ENCODE data around the gene MAP7. TPM values are rescaled to one million over a fixed set of nuclear protein-coding genes. Genes with fewer than 3 reads are reported as not detected.
"Not testable (repeated sequence)": the region's sequence is repeated elsewhere in the genome, so short reads cannot be mapped to it uniquely, and the experiment has no call there.

The MAP7 gene
- total RNA-seq, 1 donor from 2014 or later: 0.40 TPM

DNA sequence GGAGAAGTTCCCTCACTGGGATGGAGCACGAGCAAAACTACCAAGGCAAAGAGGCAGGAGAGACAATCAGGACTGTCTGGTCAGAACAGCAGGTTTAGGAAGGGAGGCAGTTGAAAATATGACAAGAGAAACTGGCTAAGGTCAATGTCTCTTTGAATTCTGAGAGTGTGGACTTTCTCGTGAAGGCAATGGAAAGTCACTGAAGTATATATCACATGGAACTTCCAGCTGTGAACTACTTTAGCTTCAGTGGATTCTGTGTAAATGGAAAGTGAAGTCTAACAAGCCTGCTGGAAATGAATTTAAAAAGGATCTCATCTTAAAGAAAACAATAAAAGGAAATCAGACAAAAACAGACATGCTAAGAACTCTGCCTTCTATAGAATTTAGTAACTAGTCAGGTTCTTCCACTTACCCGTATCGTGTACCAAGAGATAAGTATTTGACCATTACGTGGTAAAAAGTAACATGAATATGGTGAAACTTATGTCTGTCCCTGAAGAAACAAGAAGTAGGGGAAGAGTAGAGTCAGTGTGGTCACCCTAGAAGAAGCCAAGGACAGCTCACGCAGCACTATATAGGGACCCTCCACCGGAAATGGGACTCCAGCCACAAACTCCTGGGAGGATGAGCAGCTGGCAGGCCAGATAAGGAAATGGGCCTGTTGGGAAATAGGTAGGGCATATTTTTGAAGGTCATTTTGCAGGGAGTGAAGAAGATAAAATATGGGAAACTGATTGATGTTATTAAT, 123.4 kb downstream of the MAP7 start:
- DNase-seq (ENCODE audit: low read depth): no peak

DNA sequence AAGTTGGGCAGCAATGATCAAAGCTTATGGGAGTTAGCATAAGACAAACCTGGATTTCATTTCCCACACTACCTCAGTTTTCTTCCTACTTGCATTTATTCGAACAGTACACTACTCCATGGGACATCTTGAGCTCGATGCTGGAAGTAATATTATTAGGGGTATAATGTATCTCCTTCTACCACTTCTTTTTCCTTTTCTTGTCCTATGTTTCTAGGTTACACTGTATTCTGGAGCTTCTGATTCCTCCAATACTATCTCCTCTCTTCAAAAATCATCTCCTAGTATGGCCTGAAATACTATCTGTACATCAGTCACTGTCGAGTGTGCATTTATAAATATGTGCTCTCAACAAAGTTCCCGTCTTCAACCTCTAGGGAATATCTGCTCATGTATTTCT, 124.4 kb downstream of the MAP7 start:
- DNase-seq (ENCODE audit: low read depth): no peak

GRCh38 chr6:136424901-136425300, 125.3 kb downstream of the MAP7 start:
- DNase-seq (ENCODE audit: low read depth): no peak

GRCh38 chr6:136424450-136424849, 125.8 kb downstream of the MAP7 start:
- no peak for DNase-seq (ENCODE audit: low read depth)

GRCh38 chr6:136421537-136422158, 128.6 kb downstream of the MAP7 start:
- no peak for DNase-seq (ENCODE audit: low read depth)

GRCh38 chr6:136420853-136421252, 129.4 kb downstream of the MAP7 start:
- DNase-seq (ENCODE audit: low read depth): no peak

DNA sequence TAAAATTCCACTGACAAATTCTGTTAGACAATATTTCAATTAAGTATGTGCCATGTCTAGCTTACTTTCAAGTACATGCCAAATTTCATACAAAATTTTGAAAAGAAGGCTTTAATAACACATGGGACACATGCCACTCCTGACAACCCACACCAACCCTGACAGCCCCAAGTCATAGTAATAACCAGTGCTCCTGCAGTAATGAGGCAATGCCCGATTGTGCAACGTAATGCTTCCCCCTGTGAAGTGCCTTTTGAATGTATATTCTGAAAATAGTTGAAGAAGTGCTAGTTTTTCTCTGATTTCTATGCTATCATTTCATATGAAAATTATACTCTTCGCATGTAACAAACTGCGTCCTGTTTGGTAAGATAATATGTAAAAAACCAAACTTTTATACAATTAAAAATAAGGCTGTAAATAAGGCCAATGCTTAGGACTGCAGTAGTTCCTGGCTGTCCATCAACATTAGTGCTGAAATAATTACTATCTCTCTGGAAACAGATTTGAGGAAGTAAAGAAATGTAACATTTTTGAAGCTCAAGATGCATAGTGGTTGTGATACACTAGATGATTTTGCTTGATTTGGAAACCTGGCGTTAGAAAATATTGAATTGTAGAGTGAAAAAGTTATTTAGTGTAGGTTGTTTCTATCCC, 134.7 kb downstream of the MAP7 start:
- DNase-seq (ENCODE audit: low read depth): no peak

DNA sequence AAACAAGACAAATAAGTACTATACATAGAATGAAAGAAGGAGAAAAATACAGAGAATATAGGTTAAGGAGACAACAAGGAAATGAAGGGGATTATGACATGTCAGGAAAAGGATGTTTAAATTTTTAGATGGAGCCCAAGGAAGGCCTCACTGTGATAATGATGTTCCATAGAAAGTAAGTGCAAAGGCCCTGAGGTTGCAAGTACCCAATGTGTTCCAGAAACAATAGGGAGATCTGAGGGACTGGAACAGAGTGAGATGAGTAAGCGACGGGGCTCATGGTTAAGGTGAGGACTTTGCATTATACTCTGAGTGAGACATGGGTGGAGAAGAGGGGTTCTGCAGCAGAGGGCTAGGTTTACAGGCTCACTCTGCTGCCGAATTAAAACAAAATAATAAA, 137.8 kb downstream of the MAP7 start:
- no peak for DNase-seq (ENCODE audit: low read depth)

DNA sequence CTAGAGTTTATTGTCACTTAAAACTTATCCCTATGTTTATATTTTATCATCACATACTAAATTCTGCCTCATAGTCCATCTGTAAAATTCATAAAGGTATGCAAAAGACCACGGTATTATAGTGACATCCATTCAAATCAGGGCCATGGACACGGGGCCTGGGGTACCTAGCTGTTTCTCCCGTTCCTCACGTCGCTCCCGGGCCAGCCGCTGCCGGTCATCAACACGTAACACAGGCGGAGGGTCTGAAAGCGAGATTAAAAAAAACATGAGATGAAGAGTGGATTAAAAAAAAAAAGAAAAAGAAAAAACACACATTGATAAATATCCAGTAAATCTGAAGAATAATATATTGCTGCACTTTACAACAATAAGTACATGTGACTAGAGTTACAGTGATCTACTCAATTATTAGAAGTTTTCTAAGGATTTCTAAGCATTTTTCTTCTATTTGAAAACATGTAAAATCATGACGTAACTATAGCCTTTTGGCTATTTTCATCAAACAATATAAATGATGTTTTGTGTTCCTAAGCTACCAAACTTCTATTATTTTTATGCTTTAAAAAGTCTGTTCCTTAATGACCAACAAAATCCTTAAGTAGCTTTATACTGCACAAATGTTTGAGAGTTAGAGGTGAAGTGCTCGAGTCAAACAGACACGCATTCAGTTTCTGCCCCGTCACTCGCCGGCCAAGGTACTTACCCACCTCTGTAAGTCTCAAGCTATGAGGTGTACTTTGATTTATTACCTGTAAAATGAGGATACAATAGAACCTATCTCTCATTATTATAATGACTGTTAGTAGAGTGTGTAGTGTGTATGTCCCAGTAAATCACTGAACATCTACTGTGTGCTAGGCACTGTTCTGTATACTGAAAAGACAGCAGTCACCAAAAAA, 138.5 kb downstream of the MAP7 start:
- no peak for DNase-seq (ENCODE audit: low read depth)

- no peak for DNase-seq (ENCODE audit: low read depth)
These were observed 139.2 kb downstream of the MAP7 start for GRCh38 chr6:136411025-136411325.

DNA sequence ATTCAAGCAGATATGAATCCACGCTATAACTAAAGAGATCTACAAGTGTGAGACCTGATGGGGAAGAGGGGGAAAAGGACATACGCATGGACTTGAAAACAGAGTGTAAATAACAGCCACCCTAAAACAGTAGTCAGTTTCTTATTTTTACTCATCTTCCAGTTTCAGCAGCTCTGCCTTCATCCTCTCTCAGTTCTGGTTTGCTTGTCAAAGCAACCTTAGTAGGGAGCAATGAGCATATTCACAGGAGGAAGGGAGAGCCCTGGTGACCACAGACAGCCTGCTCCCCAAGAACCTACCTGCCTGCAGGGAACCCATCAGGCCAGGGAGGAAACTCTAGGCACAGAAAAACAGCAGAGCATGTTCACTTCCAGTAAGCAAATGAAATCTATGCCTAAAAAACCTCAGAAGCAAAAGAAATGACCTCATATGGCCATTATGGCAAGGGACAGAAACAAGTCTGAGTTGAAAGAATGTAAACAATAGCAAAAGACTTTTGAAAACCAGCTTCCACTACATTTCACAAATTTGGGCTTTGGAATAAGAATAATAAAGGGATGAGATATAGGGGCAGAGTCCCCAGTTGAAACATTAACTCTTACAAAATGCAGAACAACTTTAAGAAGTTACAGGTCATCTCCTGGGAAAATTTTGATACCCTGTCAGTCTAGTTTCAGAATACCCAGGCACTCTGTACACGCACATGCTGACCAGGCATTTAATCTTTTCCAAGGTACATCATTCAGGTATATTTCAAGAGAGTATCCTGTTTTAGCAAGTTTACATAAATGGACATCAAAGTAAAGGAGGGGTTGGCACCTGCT, 139.8 kb downstream of the MAP7 start:
- no peak for DNase-seq (ENCODE audit: low read depth)

GRCh38 chr6:136409597-136409996, 140.6 kb downstream of the MAP7 start:
- no peak for DNase-seq (ENCODE audit: low read depth)

- DNase-seq (ENCODE audit: low read depth): peak; percentile 33
These were observed 142.0 kb downstream of the MAP7 start for GRCh38 chr6:136408204-136408603.

GRCh38 chr6:136405420-136406029, 144.7 kb downstream of the MAP7 start:
- DNase-seq (ENCODE audit: low read depth): no peak

DNA sequence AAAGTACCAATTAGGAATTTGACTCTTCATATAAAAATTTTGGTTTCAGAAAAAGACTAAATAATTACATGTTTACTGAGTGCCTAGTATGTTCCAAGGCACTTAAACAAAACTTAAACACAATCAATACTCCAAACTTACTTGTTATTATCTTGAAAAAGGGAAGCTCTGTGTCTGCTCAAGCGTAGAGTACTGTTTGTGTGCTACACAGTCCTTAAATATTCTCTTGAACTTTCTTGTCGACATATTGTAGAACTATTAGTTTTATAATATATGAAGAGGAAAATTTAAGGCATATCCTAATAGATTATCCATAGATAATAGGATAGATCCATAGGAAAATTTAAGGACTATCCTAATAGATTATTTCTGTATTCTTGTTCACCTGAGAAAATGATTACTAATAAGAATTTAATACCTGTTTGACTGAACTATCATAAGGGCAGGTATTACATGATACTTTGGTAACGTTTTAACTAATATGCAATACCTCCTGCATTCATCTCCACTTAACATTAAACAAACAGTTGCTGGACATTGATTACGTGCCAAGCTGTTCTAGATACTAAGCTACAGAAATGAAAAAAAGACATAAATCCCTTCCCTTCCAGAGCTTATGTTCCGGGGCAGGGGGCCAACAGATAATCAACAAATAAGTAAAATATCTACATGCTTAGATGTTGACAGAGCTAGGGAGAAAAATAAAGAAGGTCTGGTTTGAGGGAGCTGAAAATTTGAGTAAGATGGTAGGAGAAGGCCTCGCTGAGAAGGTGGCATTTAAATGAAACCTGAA, 145.4 kb downstream of the MAP7 start:
- no peak for DNase-seq (ENCODE audit: low read depth)

DNA sequence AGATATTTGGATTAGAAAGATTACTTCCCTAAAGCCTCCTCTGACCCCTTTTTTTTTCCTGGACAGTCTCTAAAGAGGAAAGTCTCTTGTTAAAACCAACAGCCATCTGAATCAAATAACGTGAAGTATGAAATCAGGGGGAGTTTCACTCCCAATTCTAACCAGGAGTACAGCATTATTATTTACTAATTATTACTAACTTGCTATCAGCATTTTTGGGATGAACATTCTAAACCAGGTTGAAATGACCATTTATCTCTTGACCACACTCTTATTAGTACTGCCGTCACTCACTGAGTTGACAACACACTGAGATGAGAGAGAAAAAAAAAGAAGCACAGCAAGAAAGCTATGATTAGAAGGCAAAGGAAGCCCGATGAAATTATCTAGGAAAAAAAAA, 146.2 kb downstream of the MAP7 start:
- no peak for DNase-seq (ENCODE audit: low read depth)

- peak; percentile 71 for DNase-seq (ENCODE audit: low read depth)
These were observed 146.9 kb downstream of the MAP7 start for GRCh38 chr6:136403110-136403980.

DNA sequence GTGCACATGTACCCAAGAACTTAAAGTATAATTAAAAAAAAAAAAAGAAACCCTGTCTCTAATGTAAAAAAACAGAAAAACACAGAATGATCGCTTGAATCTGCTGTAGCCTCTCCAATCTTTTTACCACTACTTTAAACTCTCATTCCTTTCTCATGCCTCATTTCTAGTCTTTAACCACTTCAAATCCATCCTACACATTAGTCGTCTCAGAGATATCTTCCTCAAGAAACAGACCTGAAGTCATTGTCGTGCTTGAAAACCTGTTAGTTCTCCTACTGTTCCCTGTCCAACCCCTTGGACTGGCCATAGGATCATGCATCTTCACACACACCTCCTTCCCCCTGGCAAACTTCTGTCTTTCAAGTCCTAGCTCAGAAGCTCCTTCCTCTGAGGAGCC, 148.5 kb downstream of the MAP7 start:
- DNase-seq (ENCODE audit: low read depth): no peak

DNA sequence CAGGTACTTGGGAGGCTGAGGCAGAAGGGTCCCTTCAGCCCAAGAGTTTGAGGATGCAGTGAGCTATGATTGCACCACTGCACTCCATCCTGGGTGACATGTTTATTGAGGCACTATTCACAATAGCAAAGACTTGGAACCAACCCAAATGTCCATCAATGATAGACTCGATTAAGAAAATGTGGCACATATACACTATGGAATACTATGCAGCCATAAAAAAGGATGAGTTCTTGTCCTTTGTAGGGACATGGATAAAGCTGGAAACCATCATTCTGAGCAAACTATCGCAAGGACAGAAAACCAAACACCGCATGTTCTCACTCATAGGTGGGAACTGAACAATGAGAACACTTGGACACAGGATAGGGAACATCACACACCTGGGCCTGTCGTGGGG, 149.0 kb downstream of the MAP7 start:
- not testable (repeated sequence) for DNase-seq (ENCODE audit: low read depth)
